ENCODE measurements around the gene TTC9B. TPM values are rescaled to one million over a fixed set of nuclear protein-coding genes. Genes with fewer than 3 reads are reported as not detected.

Gene TTC9B
- total and polyA plus RNA-seq, 2 experiments from 2014 or later, result 0.63 to 1.0 TPM

DNA sequence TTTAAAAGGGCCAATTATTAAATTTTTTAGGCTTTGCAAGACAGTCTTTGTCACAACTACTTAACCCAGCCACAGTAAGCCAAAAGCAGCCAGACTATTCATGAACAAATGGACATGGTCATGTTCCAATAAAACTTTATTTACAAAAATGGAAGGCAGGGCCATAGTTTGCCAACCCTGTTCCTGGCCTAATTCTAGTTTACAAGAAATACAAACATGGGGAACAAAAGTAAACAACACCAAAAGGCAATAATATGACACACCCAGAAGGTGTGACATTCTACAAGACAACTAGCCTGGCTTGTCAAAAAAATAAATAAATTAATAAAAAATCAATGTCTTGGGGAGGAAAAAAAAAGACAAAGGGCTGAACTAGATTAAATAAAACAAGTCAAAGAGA lies 33.1 kb upstream of the TTC9B start:
- Histone ChIP-seq H3K27me3 (ENCODE audit: insufficient read depth) (no peaks in the 10 kb centered on the region), H3K36me3 (ENCODE audit: insufficient read depth) (no peaks in the 10 kb centered on the region; the same call in 1 of the 2 replicates), H2AFZ (no peak overlapping the region), H4K20me1 (replicated peaks; ENCODE audit: insufficient read depth) (no peaks in the 10 kb centered on the region; the same call in 1 of the 2 replicates), H3K79me2 (replicated peaks; ENCODE audit: insufficient read depth) (no peaks in the 10 kb centered on the region; the same call in 1 of the 2 replicates), H3K27ac (ENCODE audit: low read depth) (no peak overlapping the region), H3K4me1 (ENCODE audit: insufficient read depth) (peaks cover 7% of the 10 kb centered on the region; the same call in 1 of the 2 replicates), H3K9me2 (ENCODE audit: insufficient read depth) (no peaks in the 10 kb centered on the region), H3K4me3 (no peak overlapping the region), H3K4me2 (no peak overlapping the region), H3F3A (replicated peaks; ENCODE audit: low read depth) (no peaks in the 10 kb centered on the region)
- H3K9me3 Mint-ChIP-seq, result peaks cover 2% of the 10 kb centered on the region; the same call in 1 of the 3 replicates
- H3K36me3 Mint-ChIP-seq (ENCODE audit: low read depth), result peaks cover 30% of the 10 kb centered on the region
- H3K4me1 Mint-ChIP-seq, result peaks cover 18% of the 10 kb centered on the region
- H3K4me3 Mint-ChIP-seq, result no peak overlapping the region
- DNase-seq (ENCODE audit: low spot score) (no peak), ATAC-seq (no peak)
- peaks cover 10% of the 10 kb centered on the region for H3K27me3 Mint-ChIP-seq (ENCODE audit: insufficient read depth, low read depth, poor library complexity)
- no peak overlapping the region for H3K27ac Mint-ChIP-seq
- TF ChIP-seq STAT1 (IDR thresholded peaks at IDR 0.05; ENCODE audit: unreplicated experiment) (no peak), POLR2AphosphoS5 (IDR thresholded peaks at IDR 0.05; ENCODE audit: low read depth) (no peak)

DNA sequence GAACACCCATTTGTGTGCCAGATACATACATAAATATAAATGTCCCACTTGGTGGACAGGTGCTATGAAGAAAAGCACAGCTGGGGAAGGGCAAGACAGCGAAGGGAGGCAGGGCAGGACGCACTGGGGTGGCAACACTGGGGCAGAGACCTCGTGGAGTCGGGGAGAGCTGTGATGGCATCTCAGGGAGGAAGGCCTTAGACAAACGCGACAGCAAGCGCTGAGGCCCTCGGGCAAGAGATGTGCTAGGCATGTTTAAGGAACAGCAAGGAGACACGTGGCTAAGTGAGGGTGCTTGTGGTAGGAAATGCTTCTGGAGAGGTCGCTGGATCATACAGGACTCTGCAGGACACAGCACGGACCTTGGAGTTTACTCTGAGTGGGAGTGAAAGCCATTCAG lies 31.6 kb upstream of the TTC9B start:
- H3K4me1 Mint-ChIP-seq, result peaks cover 22% of the 10 kb centered on the region
- DNase-seq (ENCODE audit: low spot score), result no peak

More for the DNA sequence above, 31.6 kb upstream of the TTC9B start:
- H3K27ac Mint-ChIP-seq, result no peak overlapping the region; the same call in 1 of the 2 replicates
- no peaks in the 10 kb centered on the region for H3K9me2 ChIP-seq (ENCODE audit: insufficient read depth)
- peaks cover 7% of the 10 kb centered on the region; the same call in 1 of the 2 replicates for H3K4me1 ChIP-seq (ENCODE audit: insufficient read depth)
- no peak for ATAC-seq
- no peak overlapping the region for H2AFZ ChIP-seq
- no peak overlapping the region for H3K27ac ChIP-seq (ENCODE audit: low read depth)
- H3K36me3 ChIP-seq (ENCODE audit: insufficient read depth), result no peaks in the 10 kb centered on the region; the same call in 1 of the 2 replicates
- TF ChIP-seq, protein P1, sequence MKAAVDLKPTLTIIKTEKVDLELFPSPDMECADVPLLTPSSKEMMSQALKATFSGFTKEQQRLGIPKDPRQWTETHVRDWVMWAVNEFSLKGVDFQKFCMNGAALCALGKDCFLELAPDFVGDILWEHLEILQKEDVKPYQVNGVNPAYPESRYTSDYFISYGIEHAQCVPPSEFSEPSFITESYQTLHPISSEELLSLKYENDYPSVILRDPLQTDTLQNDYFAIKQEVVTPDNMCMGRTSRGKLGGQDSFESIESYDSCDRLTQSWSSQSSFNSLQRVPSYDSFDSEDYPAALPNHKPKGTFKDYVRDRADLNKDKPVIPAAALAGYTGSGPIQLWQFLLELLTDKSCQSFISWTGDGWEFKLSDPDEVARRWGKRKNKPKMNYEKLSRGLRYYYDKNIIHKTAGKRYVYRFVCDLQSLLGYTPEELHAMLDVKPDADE (IDR thresholded peaks at IDR 0.05), result no peak
- TF ChIP-seq EZH2phosphoT487 (IDR thresholded peaks at IDR 0.05; ENCODE audit: unreplicated experiment), result no peak
- TF ChIP-seq ZNF114 (CRISPR knock-in tag; IDR thresholded peaks at IDR 0.05), result no peak
- TF ChIP-seq NANOG (IDR thresholded peaks at IDR 0.05; ENCODE audit: borderline replicate concordance), result no peak
- no peak for TF ChIP-seq CREB1 (CRISPR knock-in tag; IDR thresholded peaks at IDR 0.05; ENCODE audit: low read depth)
- TF ChIP-seq, protein P2, sequence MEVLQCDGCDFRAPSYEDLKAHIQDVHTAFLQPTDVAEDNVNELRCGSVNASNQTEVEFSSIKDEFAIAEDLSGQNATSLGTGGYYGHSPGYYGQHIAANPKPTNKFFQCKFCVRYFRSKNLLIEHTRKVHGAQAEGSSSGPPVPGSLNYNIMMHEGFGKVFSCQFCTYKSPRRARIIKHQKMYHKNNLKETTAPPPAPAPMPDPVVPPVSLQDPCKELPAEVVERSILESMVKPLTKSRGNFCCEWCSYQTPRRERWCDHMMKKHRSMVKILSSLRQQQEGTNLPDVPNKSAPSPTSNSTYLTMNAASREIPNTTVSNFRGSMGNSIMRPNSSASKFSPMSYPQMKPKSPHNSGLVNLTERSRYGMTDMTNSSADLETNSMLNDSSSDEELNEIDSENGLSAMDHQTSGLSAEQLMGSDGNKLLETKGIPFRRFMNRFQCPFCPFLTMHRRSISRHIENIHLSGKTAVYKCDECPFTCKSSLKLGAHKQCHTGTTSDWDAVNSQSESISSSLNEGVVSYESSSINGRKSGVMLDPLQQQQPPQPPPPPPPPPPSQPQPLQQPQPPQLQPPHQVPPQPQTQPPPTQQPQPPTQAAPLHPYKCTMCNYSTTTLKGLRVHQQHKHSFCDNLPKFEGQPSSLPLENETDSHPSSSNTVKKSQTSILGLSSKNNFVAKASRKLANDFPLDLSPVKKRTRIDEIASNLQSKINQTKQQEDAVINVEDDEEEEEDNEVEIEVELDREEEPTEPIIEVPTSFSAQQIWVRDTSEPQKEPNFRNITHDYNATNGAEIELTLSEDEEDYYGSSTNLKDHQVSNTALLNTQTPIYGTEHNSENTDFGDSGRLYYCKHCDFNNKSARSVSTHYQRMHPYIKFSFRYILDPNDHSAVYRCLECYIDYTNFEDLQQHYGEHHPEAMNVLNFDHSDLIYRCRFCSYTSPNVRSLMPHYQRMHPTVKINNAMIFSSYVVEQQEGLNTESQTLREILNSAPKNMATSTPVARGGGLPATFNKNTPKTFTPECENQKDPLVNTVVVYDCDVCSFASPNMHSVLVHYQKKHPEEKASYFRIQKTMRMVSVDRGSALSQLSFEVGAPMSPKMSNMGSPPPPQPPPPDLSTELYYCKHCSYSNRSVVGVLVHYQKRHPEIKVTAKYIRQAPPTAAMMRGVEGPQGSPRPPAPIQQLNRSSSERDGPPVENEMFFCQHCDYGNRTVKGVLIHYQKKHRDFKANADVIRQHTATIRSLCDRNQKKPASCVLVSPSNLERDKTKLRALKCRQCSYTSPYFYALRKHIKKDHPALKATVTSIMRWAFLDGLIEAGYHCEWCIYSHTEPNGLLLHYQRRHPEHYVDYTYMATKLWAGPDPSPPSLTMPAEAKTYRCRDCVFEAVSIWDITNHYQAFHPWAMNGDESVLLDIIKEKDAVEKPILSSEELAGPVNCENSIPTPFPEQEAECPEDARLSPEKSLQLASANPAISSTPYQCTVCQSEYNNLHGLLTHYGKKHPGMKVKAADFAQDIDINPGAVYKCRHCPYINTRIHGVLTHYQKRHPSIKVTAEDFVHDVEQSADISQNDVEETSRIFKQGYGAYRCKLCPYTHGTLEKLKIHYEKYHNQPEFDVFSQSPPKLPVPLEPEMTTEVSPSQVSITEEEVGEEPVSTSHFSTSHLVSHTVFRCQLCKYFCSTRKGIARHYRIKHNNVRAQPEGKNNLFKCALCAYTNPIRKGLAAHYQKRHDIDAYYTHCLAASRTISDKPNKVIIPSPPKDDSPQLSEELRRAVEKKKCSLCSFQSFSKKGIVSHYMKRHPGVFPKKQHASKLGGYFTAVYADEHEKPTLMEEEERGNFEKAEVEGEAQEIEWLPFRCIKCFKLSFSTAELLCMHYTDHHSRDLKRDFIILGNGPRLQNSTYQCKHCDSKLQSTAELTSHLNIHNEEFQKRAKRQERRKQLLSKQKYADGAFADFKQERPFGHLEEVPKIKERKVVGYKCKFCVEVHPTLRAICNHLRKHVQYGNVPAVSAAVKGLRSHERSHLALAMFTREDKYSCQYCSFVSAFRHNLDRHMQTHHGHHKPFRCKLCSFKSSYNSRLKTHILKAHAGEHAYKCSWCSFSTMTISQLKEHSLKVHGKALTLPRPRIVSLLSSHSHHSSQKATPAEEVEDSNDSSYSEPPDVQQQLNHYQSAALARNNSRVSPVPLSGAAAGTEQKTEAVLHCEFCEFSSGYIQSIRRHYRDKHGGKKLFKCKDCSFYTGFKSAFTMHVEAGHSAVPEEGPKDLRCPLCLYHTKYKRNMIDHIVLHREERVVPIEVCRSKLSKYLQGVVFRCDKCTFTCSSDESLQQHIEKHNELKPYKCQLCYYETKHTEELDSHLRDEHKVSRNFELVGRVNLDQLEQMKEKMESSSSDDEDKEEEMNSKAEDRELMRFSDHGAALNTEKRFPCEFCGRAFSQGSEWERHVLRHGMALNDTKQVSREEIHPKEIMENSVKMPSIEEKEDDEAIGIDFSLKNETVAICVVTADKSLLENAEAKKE (CRISPR knock-in tag; IDR thresholded peaks at IDR 0.05), result no peak
- TF ChIP-seq STAT1 (IDR thresholded peaks at IDR 0.05; ENCODE audit: unreplicated experiment), result no peak
- TF ChIP-seq, protein P3, sequence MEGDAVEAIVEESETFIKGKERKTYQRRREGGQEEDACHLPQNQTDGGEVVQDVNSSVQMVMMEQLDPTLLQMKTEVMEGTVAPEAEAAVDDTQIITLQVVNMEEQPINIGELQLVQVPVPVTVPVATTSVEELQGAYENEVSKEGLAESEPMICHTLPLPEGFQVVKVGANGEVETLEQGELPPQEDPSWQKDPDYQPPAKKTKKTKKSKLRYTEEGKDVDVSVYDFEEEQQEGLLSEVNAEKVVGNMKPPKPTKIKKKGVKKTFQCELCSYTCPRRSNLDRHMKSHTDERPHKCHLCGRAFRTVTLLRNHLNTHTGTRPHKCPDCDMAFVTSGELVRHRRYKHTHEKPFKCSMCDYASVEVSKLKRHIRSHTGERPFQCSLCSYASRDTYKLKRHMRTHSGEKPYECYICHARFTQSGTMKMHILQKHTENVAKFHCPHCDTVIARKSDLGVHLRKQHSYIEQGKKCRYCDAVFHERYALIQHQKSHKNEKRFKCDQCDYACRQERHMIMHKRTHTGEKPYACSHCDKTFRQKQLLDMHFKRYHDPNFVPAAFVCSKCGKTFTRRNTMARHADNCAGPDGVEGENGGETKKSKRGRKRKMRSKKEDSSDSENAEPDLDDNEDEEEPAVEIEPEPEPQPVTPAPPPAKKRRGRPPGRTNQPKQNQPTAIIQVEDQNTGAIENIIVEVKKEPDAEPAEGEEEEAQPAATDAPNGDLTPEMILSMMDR (conservative IDR thresholded peaks at IDR 0.05; ENCODE audit: low read depth in 2 of 2), result no peak
- no peak overlapping the region for H3K4me3 Mint-ChIP-seq
- H3F3A ChIP-seq (replicated peaks; ENCODE audit: low read depth), result no peaks in the 10 kb centered on the region
- H3K27me3 ChIP-seq (ENCODE audit: insufficient read depth), result no peaks in the 10 kb centered on the region
- H4K20me1 ChIP-seq (replicated peaks; ENCODE audit: insufficient read depth), result no peaks in the 10 kb centered on the region; the same call in 1 of the 2 replicates
- H3K27me3 Mint-ChIP-seq (ENCODE audit: insufficient read depth, low read depth, poor library complexity), result peaks cover 10% of the 10 kb centered on the region
- no peak overlapping the region for H3K4me3 ChIP-seq
- H3K9me3 Mint-ChIP-seq, result no peaks in the 10 kb centered on the region
- H3K79me2 ChIP-seq (replicated peaks; ENCODE audit: insufficient read depth), result no peaks in the 10 kb centered on the region; the same call in 1 of the 2 replicates
- H3K4me2 ChIP-seq, result no peak overlapping the region
- peaks cover 15% of the 10 kb centered on the region for H3K36me3 Mint-ChIP-seq (ENCODE audit: low read depth)
